HepG2 (cell line): ENCODE results near the gene NPW.

ENCODE experiments used
- EP300 ChIP-seq, 3 experiments: sonication (generic) in 1 of 3; formaldehyde crosslinking in 1 of 3; IDR thresholded peaks; 2 replicates each; pipeline versions ENCODE4 v1.5.1 to v1.6.1; 2011 to 2020; ENCODE audit warnings: low read depth in 2 of 3, low read length in 2 of 3, borderline replicate concordance in 1 of 3, improper control_type of control experiment in 1 of 3, mild to moderate bottlenecking in 1 of 3, missing genetic modification reagents in 1 of 3, moderate library complexity in 1 of 3
- XBP1 ChIP-seq: sonication (generic); formaldehyde crosslinking; IDR thresholded peaks from 2 replicates; pipeline ENCODE4 v1.5.0; 2020; ENCODE audit warnings: missing genetic modification reagents
- ZFX ChIP-seq: sonication (generic); formaldehyde crosslinking; IDR thresholded peaks from 2 replicates; pipeline ENCODE4 v1.4.0; 2020; ENCODE audit warnings: mild to moderate bottlenecking, low read depth, missing genetic modification reagents, moderate library complexity
- ZNF121 ChIP-seq: sonication (generic); formaldehyde crosslinking; IDR thresholded peaks from 2 replicates; pipeline ENCODE4 v1.5.0; 2020; ENCODE audit warnings: mild to moderate bottlenecking, missing genetic modification reagents
- ZNF547 ChIP-seq: sonication (generic); formaldehyde crosslinking; IDR thresholded peaks from 2 replicates; pipeline ENCODE4 v1.5.1; 2020; ENCODE audit warnings: mild to moderate bottlenecking, missing genetic modification reagents
- ZNF775 ChIP-seq: sonication (generic); formaldehyde crosslinking; IDR thresholded peaks from 2 replicates; pipeline ENCODE4 v1.4.0; 2020; ENCODE audit warnings: missing genetic modification reagents, mild to moderate bottlenecking, moderate library complexity, borderline replicate concordance
- TF ChIP-seq, protein P1 (sequence below): sonication (generic); formaldehyde crosslinking; IDR thresholded peaks from 2 replicates; pipeline ENCODE4 v1.8.0; 2022; ENCODE audit warnings: missing genetic modification reagents, mild to moderate bottlenecking, inconsistent platforms, borderline replicate concordance
- TF ChIP-seq, protein P2 (sequence below): IDR thresholded peaks from 2 replicates; pipeline ENCODE4 v1.6.1; 2012; ENCODE audit warnings: low read depth, low read length, improper control_type of control experiment
- TF ChIP-seq, protein P3 (sequence below): sonication (generic); formaldehyde crosslinking; IDR thresholded peaks from 2 replicates; pipeline ENCODE4 v1.5.0; 2020; ENCODE audit warnings: mild to moderate bottlenecking, missing genetic modification reagents, moderate library complexity
- TF ChIP-seq, protein P4 (sequence below): sonication (generic); formaldehyde crosslinking; IDR thresholded peaks from 2 replicates; pipeline ENCODE4 v1.5.1; 2020; ENCODE audit warnings: missing genetic modification reagents, mild to moderate bottlenecking, borderline replicate concordance
- TF ChIP-seq, protein P5 (sequence below): sonication (generic); formaldehyde crosslinking; IDR thresholded peaks from 2 replicates; pipeline ENCODE4 v1.4.0; 2020; ENCODE audit warnings: missing genetic modification reagents

DNA sequence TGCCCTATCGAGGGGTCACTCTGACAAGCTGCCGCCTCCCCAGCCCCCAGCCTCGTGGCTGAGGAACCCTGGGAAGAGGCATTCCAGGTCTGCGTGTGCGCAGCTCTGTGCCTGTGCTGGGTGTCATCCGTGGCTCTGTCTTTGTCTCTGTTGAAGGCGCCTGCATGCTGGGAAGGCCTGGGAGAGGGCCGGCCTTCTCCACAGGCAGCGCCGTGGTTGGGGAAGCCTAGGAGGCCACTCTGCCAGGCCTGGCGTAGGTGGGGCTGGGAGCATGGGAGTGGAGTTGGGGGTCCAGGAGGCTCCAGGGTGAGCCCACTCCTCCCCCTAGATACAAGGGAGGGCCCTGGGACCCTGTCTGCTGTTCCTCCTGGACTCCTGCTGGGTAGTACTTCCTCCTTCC, 10.5 kb downstream of the NPW start:
- TF ChIP-seq, protein P1, sequence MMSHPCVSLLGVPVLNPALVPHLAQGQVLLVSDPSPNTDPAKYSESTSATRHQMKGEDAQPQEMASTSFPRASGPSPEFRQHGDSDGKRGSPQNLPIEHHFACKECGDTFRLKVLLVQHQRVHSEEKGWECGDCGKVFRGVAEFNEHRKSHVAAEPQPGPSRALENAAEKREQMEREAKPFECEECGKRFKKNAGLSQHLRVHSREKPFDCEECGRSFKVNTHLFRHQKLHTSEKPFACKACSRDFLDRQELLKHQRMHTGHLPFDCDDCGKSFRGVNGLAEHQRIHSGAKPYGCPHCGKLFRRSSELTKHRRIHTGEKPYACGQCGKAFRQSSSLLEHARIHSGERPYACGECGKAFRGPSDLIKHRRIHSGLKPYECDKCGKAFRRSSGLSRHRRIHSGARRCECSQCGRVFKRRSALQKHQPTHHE = no peak
- TF ChIP-seq, protein P2, sequence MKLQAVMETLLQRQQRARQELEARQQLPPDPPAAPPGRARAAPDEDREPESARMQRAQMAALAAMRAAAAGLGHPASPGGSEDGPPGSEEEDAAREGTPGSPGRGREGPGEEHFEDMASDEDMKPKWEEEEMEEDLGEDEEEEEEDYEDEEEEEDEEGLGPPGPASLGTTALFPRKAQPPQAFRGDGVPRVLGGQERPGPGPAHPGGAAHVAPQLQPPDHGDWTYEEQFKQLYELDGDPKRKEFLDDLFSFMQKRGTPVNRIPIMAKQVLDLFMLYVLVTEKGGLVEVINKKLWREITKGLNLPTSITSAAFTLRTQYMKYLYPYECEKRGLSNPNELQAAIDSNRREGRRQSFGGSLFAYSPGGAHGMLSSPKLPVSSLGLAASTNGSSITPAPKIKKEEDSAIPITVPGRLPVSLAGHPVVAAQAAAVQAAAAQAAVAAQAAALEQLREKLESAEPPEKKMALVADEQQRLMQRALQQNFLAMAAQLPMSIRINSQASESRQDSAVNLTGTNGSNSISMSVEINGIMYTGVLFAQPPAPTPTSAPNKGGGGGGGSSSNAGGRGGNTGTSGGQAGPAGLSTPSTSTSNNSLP = no peak
- TF ChIP-seq, protein P3, sequence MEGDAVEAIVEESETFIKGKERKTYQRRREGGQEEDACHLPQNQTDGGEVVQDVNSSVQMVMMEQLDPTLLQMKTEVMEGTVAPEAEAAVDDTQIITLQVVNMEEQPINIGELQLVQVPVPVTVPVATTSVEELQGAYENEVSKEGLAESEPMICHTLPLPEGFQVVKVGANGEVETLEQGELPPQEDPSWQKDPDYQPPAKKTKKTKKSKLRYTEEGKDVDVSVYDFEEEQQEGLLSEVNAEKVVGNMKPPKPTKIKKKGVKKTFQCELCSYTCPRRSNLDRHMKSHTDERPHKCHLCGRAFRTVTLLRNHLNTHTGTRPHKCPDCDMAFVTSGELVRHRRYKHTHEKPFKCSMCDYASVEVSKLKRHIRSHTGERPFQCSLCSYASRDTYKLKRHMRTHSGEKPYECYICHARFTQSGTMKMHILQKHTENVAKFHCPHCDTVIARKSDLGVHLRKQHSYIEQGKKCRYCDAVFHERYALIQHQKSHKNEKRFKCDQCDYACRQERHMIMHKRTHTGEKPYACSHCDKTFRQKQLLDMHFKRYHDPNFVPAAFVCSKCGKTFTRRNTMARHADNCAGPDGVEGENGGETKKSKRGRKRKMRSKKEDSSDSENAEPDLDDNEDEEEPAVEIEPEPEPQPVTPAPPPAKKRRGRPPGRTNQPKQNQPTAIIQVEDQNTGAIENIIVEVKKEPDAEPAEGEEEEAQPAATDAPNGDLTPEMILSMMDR (CRISPR knock-in tag) = no peak
- TF ChIP-seq EP300 (IDR thresholded peaks at IDR 0.05; ENCODE audit: low read depth in 2 of 2, low read length in 2 of 2) (no peak), EP300 (CRISPR knock-in tag; IDR thresholded peaks at IDR 0.05; ENCODE audit: borderline replicate concordance) (no peak), ZNF121 (no peak), ZNF547 (CRISPR knock-in tag) (no peak), XBP1 (CRISPR knock-in tag) (no peak), ZFX (no peak), ZNF775 (no peak)
- TF ChIP-seq, protein P4, sequence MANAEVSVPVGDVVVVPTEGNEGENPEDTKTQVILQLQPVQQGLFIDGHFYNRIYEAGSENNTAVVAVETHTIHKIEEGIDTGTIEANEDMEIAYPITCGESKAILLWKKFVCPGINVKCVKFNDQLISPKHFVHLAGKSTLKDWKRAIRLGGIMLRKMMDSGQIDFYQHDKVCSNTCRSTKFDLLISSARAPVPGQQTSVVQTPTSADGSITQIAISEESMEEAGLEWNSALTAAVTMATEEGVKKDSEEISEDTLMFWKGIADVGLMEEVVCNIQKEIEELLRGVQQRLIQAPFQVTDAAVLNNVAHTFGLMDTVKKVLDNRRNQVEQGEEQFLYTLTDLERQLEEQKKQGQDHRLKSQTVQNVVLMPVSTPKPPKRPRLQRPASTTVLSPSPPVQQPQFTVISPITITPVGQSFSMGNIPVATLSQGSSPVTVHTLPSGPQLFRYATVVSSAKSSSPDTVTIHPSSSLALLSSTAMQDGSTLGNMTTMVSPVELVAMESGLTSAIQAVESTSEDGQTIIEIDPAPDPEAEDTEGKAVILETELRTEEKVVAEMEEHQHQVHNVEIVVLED (CRISPR knock-in tag) = no peak
- TF ChIP-seq, protein P5, sequence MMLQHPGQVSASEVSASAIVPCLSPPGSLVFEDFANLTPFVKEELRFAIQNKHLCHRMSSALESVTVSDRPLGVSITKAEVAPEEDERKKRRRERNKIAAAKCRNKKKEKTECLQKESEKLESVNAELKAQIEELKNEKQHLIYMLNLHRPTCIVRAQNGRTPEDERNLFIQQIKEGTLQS (CRISPR knock-in tag) = no peak
